Stimulated activated CD8-positive, alpha-beta memory T cell treated with anti-CD3 and anti-CD28 coated beads, Interleukin-7, amount 100 ng/mL, for 24 hours (primary cell): ENCODE data around the gene SMARCD3.

Experiments
- DNase-seq: peaks from one replicate; pipeline ENCODE4 v3.0.0-alpha.2; 2020; ENCODE audit warnings: low read depth

Gene SMARCD3

DNA sequence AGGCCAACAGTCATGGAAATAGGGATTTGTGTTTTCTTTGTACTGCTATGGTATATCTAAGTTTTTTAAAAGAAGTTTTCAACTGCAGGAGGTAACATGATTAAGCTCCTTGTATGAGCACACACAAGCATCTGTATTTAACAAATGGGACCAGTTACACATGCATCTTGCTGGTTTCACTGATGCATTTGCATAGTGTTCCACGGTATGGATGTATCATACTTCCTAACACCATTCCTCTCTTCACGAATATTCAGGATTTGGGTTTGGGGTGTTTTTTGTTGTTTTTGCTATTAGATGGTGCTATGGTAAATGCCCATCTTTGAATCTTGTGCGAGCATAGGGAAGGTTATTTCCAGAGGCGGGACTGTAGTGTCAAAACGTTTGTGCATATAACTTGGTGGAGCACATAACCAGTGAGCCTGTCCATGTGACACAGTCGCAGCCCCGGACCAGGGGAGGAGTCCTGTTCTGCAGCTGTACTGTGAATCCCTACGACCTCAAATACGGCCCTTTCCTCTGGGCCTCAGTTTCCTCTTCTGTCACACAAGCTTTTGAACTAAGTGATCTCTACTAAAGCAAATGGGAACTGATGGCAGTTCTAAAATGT is 40.1 kb downstream of the SMARCD3 start:
- no peak for DNase-seq

DNA sequence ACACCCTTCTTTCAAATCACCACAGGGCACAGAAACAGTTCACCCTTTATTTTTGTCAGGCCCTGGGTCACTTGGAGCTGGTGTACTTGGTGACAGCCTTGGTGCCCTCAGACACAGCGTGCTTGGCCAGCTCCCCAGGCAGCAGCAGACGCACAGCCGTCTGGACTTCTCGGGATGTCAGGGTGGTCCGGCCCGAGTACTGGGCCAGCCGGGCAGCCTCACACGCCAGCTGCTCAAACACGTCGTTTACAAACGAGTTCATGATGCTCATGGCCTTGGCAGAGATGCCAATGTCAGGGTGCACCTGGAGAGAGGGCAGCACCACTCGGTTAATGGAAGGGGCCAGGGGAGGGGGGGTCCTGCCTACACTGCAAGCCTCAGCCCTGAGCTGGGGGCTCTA is 40.7 kb downstream of the SMARCD3 start:
- no peak for DNase-seq

DNA sequence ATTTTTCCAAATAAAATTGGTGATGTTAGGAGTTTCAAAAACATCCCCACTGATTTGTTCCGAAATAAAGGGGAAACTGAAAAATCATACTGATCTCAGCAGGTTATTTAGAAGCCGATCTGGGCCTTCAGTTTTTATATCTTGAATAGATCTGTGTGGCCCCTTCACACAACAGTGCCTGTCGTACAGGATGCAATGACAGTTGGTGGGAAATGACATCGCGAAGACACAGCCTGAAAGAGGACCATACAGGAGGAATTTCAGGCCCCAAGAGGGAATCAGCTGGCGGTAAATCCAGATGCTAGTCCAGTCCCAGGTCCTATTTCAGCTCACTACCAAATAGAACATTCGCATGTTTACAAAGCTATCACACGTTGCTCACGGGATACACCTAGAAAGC is 41.2 kb downstream of the SMARCD3 start:
- no peak for DNase-seq

DNA sequence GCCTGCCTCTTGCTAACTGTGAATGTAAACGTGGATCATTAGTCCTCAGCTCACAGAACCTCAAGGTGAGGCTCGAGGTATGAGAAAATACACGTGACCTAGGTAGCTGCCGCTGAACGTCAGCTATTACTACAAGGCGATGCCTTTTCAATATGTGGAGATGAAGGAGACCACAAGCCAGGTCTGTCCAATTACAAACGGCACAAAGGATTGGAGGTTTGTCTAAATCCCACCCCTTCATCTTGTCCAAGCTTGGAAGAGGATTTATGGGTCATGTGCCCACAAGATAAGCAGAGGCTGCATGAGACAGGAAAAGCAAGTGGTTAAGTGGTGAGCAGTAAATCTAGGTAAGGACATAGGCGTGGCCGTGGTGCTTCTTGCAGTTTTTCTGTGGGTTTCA is 41.6 kb downstream of the SMARCD3 start:
- no peak for DNase-seq

DNA sequence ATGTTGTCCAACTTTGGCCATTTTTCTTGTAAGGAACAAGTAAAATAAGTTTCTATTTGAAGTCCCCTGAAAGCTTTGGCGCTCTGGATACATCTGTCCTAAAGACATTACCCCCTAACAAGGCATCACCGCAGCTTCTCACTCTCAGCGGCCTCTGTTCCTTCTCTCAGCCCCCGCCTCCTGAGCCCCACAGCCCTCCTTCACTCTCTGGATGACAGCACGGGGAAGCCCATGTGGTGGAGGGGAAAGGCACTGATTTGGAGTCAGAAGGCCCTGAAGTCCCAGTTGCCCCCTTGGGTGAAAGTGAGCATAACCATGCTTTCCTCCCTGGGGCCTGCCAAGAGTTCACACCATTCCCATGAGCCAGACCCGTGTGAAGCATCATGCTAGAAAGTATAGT is 42.8 kb downstream of the SMARCD3 start:
- no peak for DNase-seq

GRCh38 chr7:151204383-151205032 is 44.0 kb downstream of the SMARCD3 start:
- no peak for DNase-seq

DNA sequence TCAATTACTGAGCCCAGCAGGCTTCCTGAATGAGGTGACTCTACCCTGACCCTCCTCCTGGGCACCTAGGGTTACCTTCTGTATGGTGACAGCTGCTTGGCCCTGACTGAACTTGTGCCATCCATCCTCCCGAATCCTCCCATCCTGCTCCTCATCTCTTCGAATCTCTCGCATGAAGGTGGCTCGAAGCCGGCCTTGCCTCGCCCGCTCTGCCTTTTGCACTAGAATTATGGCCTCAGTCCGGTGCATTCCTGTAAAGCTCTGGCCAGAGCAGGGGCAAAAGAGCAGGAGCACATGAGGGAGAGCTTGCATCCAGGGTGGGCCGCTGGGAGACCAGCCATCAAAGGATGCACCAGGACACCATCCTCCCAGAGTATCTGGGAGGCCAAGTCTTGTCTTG is 45.7 kb downstream of the SMARCD3 start:
- no peak for DNase-seq

DNA sequence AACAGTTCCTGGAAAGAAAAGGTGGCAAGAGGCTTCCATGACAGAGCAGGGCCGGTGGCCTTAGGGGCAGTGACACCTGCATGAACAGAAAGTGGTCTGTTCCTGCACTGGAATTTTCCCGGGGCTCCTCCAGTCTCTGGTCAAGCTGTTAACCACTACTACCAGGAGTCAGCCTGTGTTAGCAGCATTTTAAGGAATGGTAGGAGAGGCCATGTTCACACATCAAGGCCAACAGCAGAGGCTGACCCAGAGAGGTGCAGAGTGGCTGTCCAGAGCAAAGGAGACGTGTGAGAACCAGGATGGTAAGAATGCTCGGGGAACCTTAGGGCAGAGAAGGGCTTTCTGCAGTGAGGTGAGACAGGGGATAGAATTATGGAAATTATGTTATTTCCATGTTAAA is 46.7 kb downstream of the SMARCD3 start:
- DNase-seq: no peak

- DNase-seq: no peak
Measured at GRCh38 chr7:151201344-151201743, 47.1 kb downstream of the SMARCD3 start.

DNA sequence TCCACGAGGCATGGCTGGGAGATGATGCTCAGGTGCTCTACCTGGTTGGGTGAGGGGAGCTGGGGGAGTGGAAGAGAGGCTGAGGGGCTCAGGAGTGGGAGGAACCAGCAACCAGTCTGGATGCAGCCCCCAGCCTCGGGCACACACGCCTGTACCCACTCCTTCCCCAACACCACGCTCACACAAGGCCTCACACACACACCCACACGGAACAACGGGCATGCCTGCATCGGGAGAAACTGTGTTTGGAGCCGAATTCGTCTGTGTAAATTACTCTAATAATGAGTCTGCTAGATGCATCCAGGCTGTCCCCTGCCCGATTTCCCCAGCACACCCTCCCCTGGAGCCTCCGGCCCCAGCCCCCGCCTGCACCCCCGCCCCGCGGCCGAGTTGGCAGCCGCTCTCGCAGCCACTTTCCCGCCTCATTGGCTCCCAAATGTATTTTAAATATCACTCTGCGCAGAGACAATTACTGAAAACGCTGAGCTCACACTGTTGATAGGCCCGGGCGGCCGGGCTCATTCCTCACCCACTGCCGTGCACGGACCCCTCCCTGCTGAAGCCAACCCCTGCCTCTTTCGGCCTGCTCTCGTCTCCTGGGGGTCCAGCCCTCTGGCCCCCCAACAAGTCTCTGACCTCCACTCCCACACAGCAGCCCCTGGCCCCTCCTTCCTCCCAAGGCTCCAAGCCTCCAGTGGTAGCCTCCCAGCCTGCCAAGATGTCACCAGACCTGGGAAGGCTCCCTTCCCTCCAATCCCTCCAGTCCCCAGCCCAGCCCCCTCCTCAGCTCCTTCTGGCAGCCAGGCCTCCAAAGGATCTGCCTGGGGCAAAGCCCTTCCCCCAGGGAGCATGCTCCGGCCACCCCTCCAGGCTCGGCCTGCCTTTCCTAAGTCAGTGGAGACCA is 49.3 kb downstream of the SMARCD3 start:
- DNase-seq: no peak

DNA sequence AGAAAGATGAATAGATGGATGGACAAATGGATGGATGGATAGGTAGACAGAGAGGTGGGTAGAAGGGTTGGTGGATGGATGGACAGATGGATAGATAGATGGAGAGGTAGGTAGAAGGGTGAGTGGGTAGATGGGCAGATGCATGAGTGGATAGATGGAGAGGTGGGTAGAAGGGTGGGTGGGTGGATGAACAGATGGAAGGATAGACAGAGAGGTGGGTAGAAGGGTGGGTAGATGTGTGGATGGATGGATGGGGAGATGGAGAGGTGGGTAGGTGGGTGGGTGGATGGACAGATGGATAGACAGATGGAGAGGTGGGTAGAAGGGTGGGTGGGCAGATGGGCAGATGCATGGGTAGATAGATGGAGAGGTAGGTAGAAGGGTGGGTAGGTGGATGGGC is 50.6 kb downstream of the SMARCD3 start:
- no peak for DNase-seq

DNA sequence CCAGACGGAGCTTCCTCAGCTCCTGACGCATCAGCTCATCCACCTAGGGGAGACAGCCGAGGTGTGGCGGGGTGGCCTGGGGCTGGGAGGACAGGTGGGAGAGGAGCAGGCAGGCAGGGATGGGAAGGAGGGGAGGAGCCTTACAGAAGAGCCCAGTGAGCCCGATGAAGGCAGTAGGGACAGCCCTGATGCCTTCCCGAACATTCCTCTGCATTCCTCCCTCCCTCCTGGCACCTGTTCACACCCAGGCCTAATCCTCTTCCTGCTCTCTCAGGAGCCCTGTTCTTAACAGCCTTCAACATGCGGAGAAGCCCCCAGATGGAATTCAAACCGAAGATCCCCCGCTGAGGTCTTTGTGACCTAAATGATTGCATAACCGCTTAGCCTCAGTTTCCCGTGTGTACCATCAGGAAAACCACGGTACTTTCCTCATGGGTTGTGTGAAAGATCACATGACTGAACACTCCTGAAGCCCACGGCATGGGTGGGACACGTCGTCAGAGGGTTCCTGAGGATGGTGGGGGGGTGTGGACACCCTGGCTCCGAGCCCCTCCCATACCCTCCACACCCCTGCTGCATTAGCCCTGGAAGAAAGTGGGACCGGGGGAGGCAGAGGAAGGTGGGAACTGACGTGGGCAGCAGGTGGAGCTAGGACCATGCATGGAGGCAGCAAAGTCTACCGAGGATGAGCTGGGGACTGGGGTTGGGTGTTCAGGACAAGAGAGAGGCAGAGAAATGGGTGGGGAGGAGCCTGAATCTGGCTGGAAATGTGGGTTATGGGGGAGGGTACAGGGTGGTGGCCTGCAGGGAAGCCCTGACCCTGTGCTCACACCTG is 52.7 kb downstream of the SMARCD3 start:
- DNase-seq: no peak

GRCh38 chr7:151194188-151194587 is 54.3 kb downstream of the SMARCD3 start:
- no peak for DNase-seq

DNA sequence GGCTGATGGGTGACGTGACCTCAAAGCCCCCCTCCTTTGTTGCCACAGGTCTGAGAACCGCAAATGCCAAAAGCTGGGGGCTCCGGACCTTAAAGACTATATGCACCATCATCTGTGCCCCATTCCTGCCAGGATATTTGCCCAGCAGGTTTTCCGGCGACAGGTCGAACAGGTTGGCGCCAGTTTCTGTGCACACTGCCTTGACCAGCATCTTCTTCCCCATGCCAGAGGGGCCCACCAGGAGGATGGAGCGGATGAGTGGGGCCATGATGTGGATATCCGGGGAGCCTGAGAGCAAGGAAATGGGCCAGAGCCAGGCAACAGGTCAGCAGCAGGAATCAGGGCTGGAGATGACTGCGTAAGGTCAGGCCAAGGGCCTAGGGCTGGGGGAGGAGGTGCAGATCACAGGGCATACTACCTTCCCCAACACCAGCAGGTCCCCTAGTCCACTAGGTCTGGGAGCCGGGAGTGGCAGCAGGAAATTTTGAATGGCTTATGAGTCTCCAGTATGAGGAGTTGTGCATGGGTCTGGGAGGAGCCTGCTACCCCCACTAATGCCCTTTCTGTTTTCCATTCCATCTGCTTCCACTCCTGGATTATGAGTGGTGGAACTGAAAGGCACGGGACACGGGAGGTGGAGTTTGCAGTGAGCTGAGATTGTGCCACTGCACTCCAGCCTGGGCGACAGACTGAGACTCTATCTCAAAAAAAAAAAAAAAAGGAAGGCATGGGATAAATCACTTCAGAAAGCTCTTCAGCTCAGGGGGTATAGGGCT is 55.1 kb downstream of the SMARCD3 start:
- no peak for DNase-seq

GRCh38 chr7:151192002-151192539 is 56.4 kb downstream of the SMARCD3 start:
- DNase-seq: no peak

- no peak for DNase-seq
Measured at GRCh38 chr7:151191544-151191943, 57.0 kb downstream of the SMARCD3 start.

DNA sequence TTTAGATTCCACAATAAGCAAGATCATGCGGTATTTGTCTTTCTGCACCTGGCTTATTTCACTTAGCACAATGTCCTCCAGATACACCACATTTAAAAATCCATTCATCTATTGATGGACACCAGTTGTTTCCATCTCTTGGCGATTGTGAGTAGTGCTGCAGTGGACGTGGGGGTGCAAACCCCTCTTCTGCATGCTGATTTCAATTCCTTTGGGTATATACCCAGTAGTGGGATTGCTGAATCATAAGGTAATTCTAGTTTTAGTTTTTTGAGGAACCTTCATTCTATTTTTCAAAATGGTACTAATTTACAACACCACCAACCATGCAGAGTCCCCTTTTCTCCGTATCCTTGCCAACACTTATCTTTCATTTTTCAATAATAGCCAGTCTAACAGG is 59.5 kb downstream of the SMARCD3 start:
- DNase-seq: no peak
